ENCODE results near the gene MMP14. TPM values are rescaled to one million over a fixed set of nuclear protein-coding genes. Genes with fewer than 3 reads are reported as not detected.

MMP14 gene
- total RNA-seq, 2 donors from 2014 or later: 181 to 220 TPM

- TF ChIP-seq CTCF (conservative IDR thresholded peaks at IDR 0.05): no peak
- Mint-ChIP-seq H3K36me3 (ENCODE audit: low read depth) (peaks cover 28% of the 10 kb centered on the region), H3K4me1 (peaks cover 14% of the 10 kb centered on the region), H3K4me3 (no peak overlapping the region), H3K27me3 (ENCODE audit: insufficient read depth) (peaks cover 2% of the 10 kb centered on the region), H3K27ac (no peak overlapping the region), H3K9me3 (no peaks in the 10 kb centered on the region)
- H3K27me3 ChIP-seq (ENCODE audit: control insufficient read depth, insufficient read depth, low read length, poor library complexity, severe bottlenecking): no peaks in the 10 kb centered on the region
- 96 to 100% methylated on average over 12 to 22 of the region's 22 CpGs for whole genome bisulfite sequencing, 2 experiments (ENCODE audit: insufficient coverage in 1 of 2, insufficient read length in 1 of 2)
- no peak overlapping the region for H3K9ac ChIP-seq (ENCODE audit: extremely low read depth, low read length, poor library complexity, severe bottlenecking)
- DNase-seq: no peak
- H3K27ac ChIP-seq (ENCODE audit: low read depth, low read length): no peak overlapping the region
- H3K4me1 ChIP-seq (ENCODE audit: control insufficient read depth, insufficient read depth, low read length): peaks cover 2% of the 10 kb centered on the region
- peaks cover 36% of the 10 kb centered on the region for H3K36me3 ChIP-seq (ENCODE audit: control insufficient read depth, insufficient read depth, low read length)
- no peaks in the 10 kb centered on the region for H3K9me3 ChIP-seq (ENCODE audit: control insufficient read depth, low read length)
- no peak overlapping the region for H3K4me3 ChIP-seq (ENCODE audit: low read length)
These were observed 40.7 kb downstream of the MMP14 start for GRCh38 chr14:22877000-22877501.

- Mint-ChIP-seq H3K27ac (peak overlapping the region; percentile 23), H3K4me3 (no peak overlapping the region)
- no peak for TF ChIP-seq CTCF (conservative IDR thresholded peaks at IDR 0.05)
These were observed 42.2 kb downstream of the MMP14 start for GRCh38 chr14:22878271-22879246.

GRCh38 chr14:22882064-22882463 lies 45.7 kb downstream of the MMP14 start:
- peaks cover 4% of the 10 kb centered on the region for H3K27me3 ChIP-seq (ENCODE audit: control insufficient read depth, insufficient read depth, low read length, poor library complexity, severe bottlenecking)
- H3K36me3 ChIP-seq (ENCODE audit: control insufficient read depth, insufficient read depth, low read length): peaks cover 5% of the 10 kb centered on the region
- 63 to 76% methylated on average over 5 to 7 of the region's 7 CpGs for WGBS, 2 experiments (ENCODE audit: insufficient coverage in 1 of 2, insufficient read length in 1 of 2)
- Mint-ChIP-seq H3K9me3 (peaks cover 2% of the 10 kb centered on the region), H3K4me1 (peaks cover 34% of the 10 kb centered on the region), H3K27ac (no peak overlapping the region), H3K4me3 (no peak overlapping the region), H3K27me3 (ENCODE audit: insufficient read depth) (peaks cover 26% of the 10 kb centered on the region), H3K36me3 (ENCODE audit: low read depth) (peaks cover 11% of the 10 kb centered on the region)
- H3K4me1 ChIP-seq (ENCODE audit: control insufficient read depth, insufficient read depth, low read length): peaks cover 14% of the 10 kb centered on the region
- no peak for DNase-seq
- H3K9me3 ChIP-seq (ENCODE audit: control insufficient read depth, low read length): no peaks in the 10 kb centered on the region
- peak overlapping the region; percentile 47 for H3K9ac ChIP-seq (ENCODE audit: extremely low read depth, low read length, poor library complexity, severe bottlenecking)
- H3K4me3 ChIP-seq (ENCODE audit: low read length): no peak overlapping the region
- H3K27ac ChIP-seq (ENCODE audit: low read depth, low read length): peak overlapping the region; percentile 85
- TF ChIP-seq CTCF (conservative IDR thresholded peaks at IDR 0.05): no peak

More at GRCh38 chr14:22878271-22879246, 42.2 kb downstream of the MMP14 start:
- DNase-seq: no peak
- H3K9me3 Mint-ChIP-seq: no peaks in the 10 kb centered on the region
- peaks cover 2% of the 10 kb centered on the region for H3K27me3 Mint-ChIP-seq (ENCODE audit: insufficient read depth)
- peaks cover 28% of the 10 kb centered on the region for H3K36me3 Mint-ChIP-seq (ENCODE audit: low read depth)
- Histone ChIP-seq H3K9me3 (ENCODE audit: control insufficient read depth, low read length) (no peaks in the 10 kb centered on the region), H3K27ac (ENCODE audit: low read depth, low read length) (no peak overlapping the region), H3K36me3 (ENCODE audit: control insufficient read depth, insufficient read depth, low read length) (peaks cover 36% of the 10 kb centered on the region), H3K4me1 (ENCODE audit: control insufficient read depth, insufficient read depth, low read length) (peaks cover 13% of the 10 kb centered on the region), H3K27me3 (ENCODE audit: control insufficient read depth, insufficient read depth, low read length, poor library complexity, severe bottlenecking) (no peaks in the 10 kb centered on the region), H3K4me3 (ENCODE audit: low read length) (no peak overlapping the region), H3K9ac (ENCODE audit: extremely low read depth, low read length, poor library complexity, severe bottlenecking) (no peak overlapping the region)
- WGBS, 2 experiments (ENCODE audit: insufficient coverage in 1 of 2, insufficient read length in 1 of 2): 93 to 98% methylated on average over 7 to 8 of the region's 8 CpGs
- H3K4me1 Mint-ChIP-seq: peaks cover 25% of the 10 kb centered on the region
